Glomerular visceral epithelial cell (primary cell): ENCODE results near the gene TSPY9.
"Not testable (repeated sequence)": the region's sequence is repeated elsewhere in the genome, so short reads cannot be mapped to it uniquely, and the experiment has no call there.

ENCODE experiments used
- DNase-seq: peaks from one replicate; pipeline ENCODE4 v3.0.0-alpha.2; 2016; ENCODE audit errors: extremely low spot score

Gene TSPY9, protein sequence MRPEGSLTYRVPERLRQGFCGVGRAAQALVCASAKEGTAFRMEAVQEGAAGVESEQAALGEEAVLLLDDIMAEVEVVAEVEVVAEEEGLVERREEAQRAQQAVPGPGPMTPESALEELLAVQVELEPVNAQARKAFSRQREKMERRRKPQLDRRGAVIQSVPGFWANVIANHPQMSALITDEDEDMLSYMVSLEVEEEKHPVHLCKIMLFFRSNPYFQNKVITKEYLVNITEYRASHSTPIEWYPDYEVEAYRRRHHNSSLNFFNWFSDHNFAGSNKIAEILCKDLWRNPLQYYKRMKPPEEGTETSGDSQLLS

DNA sequence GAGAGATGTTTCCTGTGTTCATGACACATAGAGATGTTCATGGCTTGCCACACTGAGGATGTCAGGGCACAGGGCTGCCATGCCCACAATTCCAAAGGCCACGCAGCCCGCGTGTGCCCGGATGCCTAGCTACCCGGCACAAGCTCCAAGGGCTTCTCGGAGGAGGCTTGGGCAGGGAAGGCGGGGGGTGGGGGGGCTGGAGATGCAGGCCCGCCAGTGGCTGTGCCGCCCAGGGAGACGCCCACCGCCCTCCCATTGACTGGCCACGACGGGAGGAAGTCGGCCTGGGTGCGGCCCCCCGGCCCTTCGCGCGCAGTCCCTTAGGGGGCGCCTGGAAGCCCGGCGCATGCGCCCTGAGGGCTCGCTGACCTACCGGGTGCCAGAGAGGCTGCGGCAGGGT, at the start of gene TSPY9:
TSS of gene TSPY9 (plus strand) at position 301 of the 400 bp plus-strand sequence. CDS start at position 347, 46 bp downstream.
- not testable (repeated sequence) for DNase-seq

DNA sequence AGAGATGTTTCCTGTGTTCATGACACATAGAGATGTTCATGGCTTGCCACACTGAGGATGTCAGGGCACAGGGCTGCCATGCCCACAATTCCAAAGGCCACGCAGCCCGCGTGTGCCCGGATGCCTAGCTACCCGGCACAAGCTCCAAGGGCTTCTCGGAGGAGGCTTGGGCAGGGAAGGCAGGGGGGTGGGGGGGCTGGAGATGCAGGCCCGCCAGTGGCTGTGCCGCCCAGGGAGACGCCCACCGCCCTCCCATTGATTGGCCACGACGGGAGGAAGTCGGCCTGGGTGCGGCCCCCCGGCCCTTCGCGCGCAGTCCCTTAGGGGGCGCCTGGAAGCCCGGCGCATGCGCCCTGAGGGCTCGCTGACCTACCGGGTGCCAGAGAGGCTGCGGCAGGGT, 20.4 kb upstream of the TSPY9 start, which contains the start of gene TSPY1:
TSS of gene TSPY1 (plus strand) at position 301 of the 400 bp plus-strand sequence. CDS start at position 347, 46 bp downstream.
- DNase-seq: not testable (repeated sequence)

DNA sequence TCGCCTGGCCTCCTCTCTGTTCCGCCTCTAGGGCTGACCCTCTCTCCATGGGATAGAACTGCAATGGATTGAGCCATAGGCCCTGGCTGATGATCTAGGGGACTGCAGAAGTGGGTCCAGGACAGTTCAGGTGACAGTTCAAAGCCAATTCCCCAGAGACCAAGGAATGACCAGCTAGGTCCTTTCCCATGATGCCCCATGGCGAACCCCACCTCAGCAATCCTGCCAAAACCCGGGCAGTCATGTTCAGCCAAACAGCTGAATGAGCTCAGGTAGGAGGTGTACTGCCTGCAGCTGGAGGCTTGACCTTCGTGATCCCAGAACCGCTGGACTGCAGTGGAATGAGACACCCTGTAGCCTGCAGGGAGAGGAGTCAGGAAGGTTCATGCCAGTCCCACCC, 17.3 kb downstream of the TSPY9 start:
- DNase-seq: not testable (repeated sequence)

DNA sequence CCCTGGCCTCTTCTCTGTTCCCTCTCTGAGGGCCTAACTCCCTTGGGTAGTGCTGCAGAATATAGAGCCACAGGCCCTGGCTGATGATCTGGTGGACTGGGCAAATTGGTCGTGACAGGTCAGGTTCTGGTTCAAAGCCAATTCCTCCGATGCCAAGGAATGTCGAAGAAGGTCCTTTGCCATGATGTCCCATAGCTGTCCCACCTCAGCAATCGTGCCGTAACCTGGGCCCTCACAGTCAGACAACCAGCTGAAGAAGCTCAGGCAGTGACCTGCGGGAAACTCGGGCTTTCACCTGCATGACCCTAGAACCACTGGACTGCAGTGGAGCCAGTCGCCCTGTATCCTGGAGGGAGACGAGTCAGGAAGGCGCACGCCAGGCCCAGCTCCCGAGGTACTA, 29.2 kb downstream of the TSPY9 start:
- DNase-seq: not testable (repeated sequence)

DNA sequence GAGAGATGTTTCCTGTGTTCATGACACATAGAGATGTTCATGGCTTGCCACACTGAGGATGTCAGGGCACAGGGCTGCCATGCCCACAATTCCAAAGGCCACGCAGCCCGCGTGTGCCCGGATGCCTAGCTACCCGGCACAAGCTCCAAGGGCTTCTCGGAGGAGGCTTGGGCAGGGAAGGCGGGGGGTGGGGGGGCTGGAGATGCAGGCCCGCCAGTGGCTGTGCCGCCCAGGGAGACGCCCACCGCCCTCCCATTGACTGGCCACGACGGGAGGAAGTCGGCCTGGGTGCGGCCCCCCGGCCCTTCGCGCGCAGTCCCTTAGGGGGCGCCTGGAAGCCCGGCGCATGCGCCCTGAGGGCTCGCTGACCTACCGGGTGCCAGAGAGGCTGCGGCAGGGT, 40.5 kb downstream of the TSPY9 start, which contains the start of gene TSPY10:
TSS of gene TSPY10 (plus strand) at position 301 of the 400 bp plus-strand sequence. CDS start at position 347, 46 bp downstream.
- DNase-seq: not testable (repeated sequence)
